NCI-H1105 (cell line): ENCODE measurements around the gene FAM83G.
"Not testable (repeated sequence)": the region's sequence is repeated elsewhere in the genome, so short reads cannot be mapped to it uniquely, and the experiment has no call there.

ENCODE experiments used
- DNase-seq: peaks from one replicate; lab custom pipeline; 2025; lab: John Stamatoyannopoulos, UW

The FAM83G gene

DNA sequence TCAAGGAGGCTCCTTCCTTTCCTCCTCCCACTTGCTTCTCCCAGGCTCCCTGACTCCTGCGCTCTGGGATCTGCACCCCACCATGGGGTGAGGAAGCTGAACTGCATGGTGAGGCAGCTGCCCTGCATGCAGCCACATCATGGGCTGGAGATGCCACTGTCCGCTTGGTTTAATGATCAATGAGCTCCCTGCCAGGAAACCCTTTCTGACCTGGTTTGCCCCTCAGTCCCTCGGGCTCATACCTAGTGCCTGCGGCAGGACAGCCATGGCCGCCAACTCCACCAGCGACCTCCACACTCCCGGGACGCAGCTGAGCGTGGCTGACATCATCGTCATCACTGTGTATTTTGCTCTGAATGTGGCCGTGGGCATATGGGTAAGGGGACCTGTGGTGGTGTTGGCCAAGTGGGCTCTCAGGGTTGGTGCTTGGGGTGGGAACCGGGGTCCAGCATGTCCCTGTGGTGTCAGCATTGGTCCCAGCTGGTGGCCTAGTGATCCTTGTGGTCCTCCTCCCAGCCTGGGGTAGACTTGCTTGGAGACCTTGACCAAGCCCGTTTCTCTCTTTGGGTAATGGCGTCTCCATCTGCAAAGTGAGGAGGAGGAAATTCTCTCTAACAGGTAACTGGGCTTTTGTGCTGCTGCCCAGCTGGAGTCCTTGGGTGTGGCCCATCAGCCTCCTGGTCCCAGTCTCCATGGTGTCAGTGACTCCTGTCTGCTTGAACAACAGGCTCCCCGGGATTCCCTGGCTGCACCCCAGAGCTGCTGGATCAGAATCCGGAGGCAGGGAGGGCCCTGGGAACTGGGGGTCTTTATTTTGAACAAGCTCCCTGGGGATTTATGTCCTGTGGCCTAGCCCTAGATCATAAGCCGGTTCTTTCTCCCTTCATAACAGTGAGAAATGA lies 52.4 kb downstream of the FAM83G start, which contains the start of gene SLC5A10:
SLC5A10 (plus strand) TSS at position 225 of the 902 bp plus-strand sequence; CDS start at position 266, 41 bp downstream.
- DNase-seq = no peak

- no peak for DNase-seq
Observed at GRCh38 chr17:18950944-18951905, 53.3 kb downstream of the FAM83G start.

DNA sequence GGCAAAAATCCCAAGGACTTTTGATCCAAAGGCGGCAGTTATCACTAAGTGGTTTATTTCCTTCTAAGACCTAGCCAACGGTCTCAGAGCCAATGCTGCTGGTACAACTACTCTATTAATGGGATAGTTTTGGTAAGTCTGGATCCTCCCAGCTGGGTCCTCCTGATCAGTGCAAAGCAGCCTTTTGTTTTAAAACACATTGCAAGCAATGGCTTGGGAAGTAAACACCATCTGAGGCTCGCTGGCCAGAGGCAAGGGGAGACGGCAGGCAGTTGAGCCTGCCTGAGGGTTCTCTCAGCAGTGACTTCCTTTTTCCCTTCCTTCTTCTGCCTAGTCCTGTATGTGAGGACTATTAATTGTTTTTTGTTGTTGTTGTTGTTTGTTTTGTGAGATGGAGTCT lies 54.2 kb downstream of the FAM83G start:
- no peak for DNase-seq

GRCh38 chr17:18949566-18949965 lies 55.0 kb downstream of the FAM83G start:
- no peak for DNase-seq

DNA sequence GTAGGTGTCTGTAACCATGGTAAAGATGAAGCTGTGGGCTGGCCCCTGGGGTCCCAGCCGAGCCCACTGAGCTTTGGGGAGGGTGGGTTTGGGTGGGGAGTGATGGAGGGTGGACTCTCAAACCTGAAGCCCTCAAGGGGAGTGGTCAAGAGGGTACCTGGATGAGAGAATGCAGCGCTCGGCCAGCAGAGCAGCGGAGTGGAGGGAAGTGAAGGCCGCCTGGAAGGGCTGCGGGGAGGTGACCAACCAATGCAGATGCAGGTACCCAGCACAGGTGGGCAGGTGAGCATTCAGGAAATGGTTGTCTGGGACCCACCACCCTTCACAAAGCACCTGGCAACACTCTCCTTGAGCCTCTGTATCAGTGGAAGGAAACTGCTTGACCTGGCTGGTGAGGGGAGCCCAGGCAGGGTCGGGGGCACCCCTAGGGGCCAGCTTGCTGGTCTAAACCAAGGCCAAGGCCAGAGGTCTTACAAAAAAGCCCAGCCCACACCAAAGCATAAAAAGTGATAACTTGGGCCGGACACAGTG lies 56.0 kb downstream of the FAM83G start:
- no peak for DNase-seq

GRCh38 chr17:18947866-18948265 lies 56.7 kb downstream of the FAM83G start:
- no peak for DNase-seq

DNA sequence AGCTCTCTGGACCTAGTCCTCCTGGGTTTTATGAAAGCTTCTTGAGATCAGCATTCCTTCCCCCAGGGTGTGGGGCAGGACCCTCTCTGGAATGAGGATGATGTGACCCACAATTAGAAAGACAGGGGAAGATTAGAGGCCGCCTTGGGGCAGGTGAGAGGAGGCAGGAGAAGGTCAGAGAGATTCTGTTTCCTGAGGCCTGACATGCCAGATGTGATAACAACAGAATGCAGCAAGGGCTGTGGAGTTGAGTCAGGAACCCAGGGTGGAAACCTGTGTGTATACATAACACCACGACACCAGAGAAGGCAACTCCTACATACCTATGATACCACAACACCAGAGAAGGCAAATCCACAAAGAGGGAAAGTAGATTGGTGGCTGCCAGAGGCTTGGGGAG lies 58.0 kb downstream of the FAM83G start:
- DNase-seq = no peak

GRCh38 chr17:18944646-18945045 lies 59.9 kb downstream of the FAM83G start:
- no peak for DNase-seq

GRCh38 chr17:18938692-18939023 lies 65.9 kb downstream of the FAM83G start:
- no peak for DNase-seq

GRCh38 chr17:18937981-18938691 lies 66.4 kb downstream of the FAM83G start:
- DNase-seq = no peak

DNA sequence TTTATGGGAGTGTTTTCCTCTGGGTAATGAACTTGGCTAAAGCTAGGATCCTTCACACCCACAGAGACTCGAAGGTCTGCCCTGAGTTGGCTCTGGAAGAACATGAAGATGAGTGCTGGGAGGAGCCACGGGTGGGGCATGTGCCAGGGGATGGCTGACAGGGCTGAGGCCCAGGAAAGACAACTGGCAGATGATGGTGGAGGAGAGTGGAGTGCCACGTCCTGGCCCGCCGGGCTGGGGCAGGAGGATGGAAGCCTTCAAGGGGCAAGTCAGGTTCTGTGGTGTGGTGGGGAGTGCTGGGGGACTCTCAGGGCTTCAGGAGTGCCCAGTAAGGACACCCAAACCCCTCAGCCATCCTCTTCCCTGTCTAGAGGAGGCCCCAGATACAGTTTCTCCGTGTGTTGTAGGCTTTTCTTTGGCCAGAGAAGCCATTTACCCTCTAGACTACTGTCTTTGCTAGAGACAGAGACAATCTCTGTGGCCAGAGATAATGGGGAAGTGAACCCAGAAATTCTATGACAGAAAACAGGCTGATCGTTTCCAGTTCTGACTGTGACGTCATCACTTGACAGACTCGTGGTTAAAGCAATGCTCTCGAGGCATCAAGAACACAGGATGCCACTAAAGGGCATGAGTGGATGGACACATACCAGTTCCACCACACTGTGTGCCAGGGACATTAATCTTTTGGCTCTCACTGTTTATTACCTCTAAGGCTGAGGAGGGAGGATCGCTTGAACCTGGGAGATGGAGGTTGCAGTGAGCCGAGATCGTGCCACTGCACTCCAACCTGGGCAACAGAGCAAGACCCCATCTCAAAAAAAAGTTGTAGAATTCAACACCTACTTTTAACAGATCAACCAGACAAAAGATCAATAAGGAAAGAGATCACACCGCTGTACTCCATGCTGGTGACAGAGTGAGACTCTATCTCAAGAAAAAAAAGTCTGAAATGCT lies 71.2 kb downstream of the FAM83G start:
- no peak for DNase-seq

GRCh38 chr17:18932360-18933055 lies 72.1 kb downstream of the FAM83G start:
- DNase-seq = no peak

DNA sequence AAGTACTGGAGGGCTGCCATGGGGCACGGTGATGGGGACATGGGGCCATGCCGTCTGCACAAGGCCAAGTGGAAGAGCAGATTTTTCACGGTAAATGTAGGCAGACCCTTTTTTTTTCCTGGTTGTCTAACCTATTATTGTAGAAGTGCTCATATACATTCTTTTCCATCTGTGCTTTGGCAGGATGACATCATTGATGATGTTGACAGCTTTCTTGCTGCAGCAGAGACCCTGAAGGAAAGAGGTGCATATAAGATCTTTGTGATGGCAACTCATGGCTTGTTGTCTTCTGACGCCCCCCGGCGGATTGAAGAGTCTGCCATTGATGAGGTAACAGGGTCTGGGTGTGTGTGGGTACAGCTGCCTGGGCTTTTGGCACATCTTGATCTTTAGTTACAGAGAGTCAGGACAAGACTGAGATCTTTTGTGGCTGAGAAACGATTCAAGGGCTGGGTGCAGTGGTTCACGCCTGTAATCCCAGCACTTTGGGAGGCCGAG lies 75.9 kb downstream of the FAM83G start:
- DNase-seq = no peak

DNA sequence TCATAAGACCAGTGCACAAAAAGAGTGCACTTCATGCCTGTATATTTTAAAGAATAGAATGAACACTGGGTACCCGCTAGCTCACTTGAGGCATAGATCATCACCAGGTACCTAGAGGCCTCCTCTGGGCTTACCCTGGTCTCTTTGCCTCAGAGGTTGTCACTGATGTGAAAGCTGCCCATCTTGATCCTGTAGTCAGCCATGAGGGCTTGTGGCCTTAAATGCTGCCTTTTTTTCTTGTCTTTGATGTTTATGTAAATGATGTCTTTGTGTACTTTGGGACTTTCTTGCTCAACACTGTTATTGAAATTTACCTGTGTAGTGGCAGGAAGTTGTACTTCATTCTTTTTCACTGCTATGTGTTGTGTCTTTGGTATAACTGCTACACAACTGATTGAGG lies 79.4 kb downstream of the FAM83G start:
- no peak for DNase-seq

DNA sequence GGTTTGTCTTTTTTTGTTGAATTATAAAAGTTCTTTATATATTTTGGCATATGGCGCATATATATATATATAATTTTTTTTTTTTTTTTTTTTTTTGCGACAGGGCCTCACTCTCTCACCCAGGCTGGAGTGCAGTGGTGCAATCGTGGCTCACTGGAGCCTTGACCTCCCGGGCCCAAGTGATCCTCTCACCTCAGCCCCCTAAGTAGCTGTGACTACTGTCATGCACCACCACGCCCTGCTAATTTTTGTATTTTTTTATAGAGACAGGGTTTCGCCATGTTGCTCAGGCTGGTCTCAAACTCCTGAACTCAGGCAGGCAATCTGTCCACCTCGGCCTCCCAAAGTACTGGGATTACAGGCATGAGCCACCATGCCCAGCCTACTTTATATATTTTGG lies 82.0 kb downstream of the FAM83G start:
- not testable (repeated sequence) for DNase-seq

DNA sequence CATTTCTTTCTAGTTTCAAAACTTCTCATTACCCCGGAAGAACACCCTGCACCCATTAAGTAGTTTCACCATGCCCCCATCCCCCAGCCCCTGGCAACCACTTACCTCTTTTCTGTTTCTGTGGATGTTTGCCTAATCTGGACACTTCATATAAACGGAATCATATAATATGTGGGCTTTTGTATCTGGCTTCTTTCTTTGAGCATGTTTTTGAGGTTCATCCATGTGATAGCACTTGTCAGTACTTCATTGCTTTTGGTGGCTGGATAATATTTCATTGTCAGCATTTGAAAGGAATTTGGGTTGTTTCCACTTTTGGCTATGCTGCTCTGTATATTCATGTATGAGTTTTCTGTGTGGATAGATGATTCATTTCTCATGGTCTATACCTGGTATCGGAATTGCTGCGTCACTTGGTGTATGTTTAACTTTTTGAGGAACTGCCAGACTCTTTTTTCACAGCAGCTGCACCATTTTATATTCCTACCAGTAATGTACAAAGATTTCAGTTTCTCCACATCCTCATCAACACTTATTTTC lies 82.6 kb downstream of the FAM83G start:
- no peak for DNase-seq

- no peak for DNase-seq
Observed at GRCh38 chr17:18921485-18921884, 83.1 kb downstream of the FAM83G start.

DNA sequence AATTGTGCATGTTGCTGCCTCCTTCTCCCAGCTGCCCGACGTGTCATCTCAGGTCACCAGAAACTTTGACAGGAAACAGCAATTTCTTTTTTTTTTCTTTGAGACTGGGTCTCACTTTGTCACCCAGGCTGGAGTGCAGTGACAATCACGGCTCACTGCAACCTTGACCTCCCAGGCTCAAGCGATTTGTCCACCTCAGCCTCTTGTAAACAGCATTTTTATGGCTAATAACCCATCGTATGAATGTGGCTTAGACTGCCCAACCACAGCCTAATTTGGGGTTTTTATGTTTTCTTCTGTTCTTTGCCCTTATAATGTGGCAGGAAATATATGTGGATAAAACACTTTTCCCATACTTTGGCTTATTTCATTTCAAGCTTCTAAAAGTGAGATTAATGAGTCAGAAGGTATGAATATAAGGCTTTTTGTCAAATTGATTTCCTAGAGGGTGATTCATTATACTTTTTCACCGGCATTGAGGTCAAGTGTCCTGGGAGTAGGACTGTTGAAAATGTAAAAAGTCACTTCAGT lies 83.6 kb downstream of the FAM83G start:
- DNase-seq = no peak

DNA sequence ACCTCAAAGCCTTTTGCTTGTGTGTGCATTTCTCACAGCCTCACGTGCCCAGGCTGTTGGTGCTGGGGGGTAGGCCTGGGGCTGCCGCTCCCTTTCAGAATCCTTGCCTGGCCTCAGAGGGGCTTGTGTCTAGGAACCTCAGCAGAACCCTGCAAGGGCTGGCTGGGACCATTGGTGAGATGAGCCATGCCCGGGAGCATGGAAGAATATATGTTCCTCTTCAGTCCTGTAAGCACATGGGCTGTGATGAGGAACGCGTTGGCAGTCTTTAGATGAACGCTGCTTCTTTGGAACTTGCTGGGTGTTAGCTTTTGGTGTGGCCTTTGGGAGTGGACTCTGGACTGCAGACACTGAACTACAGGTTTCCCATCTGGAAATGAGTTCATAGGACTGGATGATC lies 84.6 kb downstream of the FAM83G start:
- DNase-seq = no peak
